GM19395 (cell line): Measurements from ENCODE around the gene KRT23.
"Not testable (repeated sequence)": the region's sequence is repeated elsewhere in the genome, so short reads cannot be mapped to it uniquely, and the experiment has no call there.

Experiments
- ATAC-seq: cut with Tn5 transposase; IDR thresholded peaks from one replicate; pipeline ENCODE4 v1.9.1; 2021; ENCODE audit warnings: mild to moderate bottlenecking, moderate library complexity; ENCODE audit not compliant: unreplicated experiment

Gene KRT23

GRCh38 chr17:40951011-40951622 is 13.7 kb upstream of the KRT23 start:
- no peak for ATAC-seq

- ATAC-seq = no peak
These were observed 12.7 kb upstream of the KRT23 start for GRCh38 chr17:40950176-40950575.

- ATAC-seq = no peak
These were observed 12.0 kb upstream of the KRT23 start for GRCh38 chr17:40949418-40949817.

- ATAC-seq = no peak
These were observed 10.5 kb upstream of the KRT23 start for GRCh38 chr17:40947929-40948328.

- no peak for ATAC-seq
These were observed 8.0 kb upstream of the KRT23 start for GRCh38 chr17:40945414-40945813.

- no peak for ATAC-seq
These were observed 7.1 kb upstream of the KRT23 start for GRCh38 chr17:40944531-40944930.

- ATAC-seq = no peak
These were observed 5.1 kb upstream of the KRT23 start for GRCh38 chr17:40942553-40942952.

- ATAC-seq = no peak
These were observed 2.8 kb upstream of the KRT23 start for GRCh38 chr17:40940266-40940665.

GRCh38 chr17:40938981-40939380 is 1.5 kb upstream of the KRT23 start:
- ATAC-seq = no peak

GRCh38 chr17:40936976-40937375 is 470 bp downstream of the KRT23 start:
- no peak for ATAC-seq

- no peak for ATAC-seq
These were observed 942 bp downstream of the KRT23 start for GRCh38 chr17:40936437-40936971.

GRCh38 chr17:40935624-40936023 is 1.8 kb downstream of the KRT23 start:
- no peak for ATAC-seq

GRCh38 chr17:40932608-40933007 is 4.8 kb downstream of the KRT23 start:
- no peak for ATAC-seq

GRCh38 chr17:40931311-40931710 is 6.1 kb downstream of the KRT23 start:
- no peak for ATAC-seq

GRCh38 chr17:40926341-40926740 is 11.1 kb downstream of the KRT23 start:
- ATAC-seq = no peak

GRCh38 chr17:40922239-40922638 is 15.2 kb downstream of the KRT23 start:
- no peak for ATAC-seq

GRCh38 chr17:40921026-40921425 is 16.4 kb downstream of the KRT23 start:
- no peak for ATAC-seq

- ATAC-seq = not testable (repeated sequence)
These were observed 20.3 kb downstream of the KRT23 start for GRCh38 chr17:40917116-40917515.

GRCh38 chr17:40916366-40916765 is 21.1 kb downstream of the KRT23 start:
- no peak for ATAC-seq

GRCh38 chr17:40915721-40916256 is 21.7 kb downstream of the KRT23 start:
- peak; percentile 53 for ATAC-seq

- peak; percentile 71 for ATAC-seq
These were observed 22.2 kb downstream of the KRT23 start for GRCh38 chr17:40915199-40915661.

- ATAC-seq = no peak
These were observed 23.2 kb downstream of the KRT23 start for GRCh38 chr17:40914075-40914855.
